Activated T-cell treated with anti-CD3 and anti-CD28 coated beads, Interleukin-2, amount 50 U/mL, for 72 hours (primary cell): Measurements from ENCODE around the gene SMG6. TPM values are rescaled to one million over a fixed set of nuclear protein-coding genes. Genes with fewer than 3 reads are reported as not detected.

Source experiments
- ATAC-seq, 2 donors: fragments of 150-1000 bp; cut with Tn5 transposase; replicated peaks in 1 of 2; 2 replicates each; pipeline ENCODE4 v1.10.0; 2021; ENCODE audit warnings: moderate library complexity in 2 of 2, mild to moderate bottlenecking in 1 of 2
- DNase-seq, 2 donors: peaks; one replicate each; pipeline ENCODE4 v3.0.0; 2021 to 2022; ENCODE audit warnings: mixed read lengths in 1 of 2
- H3K27ac Mint-ChIP-seq: one replicate; pipeline ENCODE4 v1.8.0; 2022; ENCODE audit warnings: mild to moderate bottlenecking, moderate library complexity, mixed read lengths
- H3K27me3 Mint-ChIP-seq: one replicate; pipeline ENCODE4 v1.8.0; 2022; ENCODE audit warnings: low read depth, mixed read lengths
- H3K36me3 Mint-ChIP-seq, 2 donors: one replicate each; pipeline ENCODE4 v1.8.0; 2022; ENCODE audit warnings: mixed read lengths in 2 of 2, mild to moderate bottlenecking in 1 of 2; ENCODE audit not compliant: insufficient read depth in 2 of 2
- H3K4me1 Mint-ChIP-seq: one replicate; pipeline ENCODE4 v1.8.0; 2022; ENCODE audit warnings: low read depth, mixed read lengths
- H3K4me3 Mint-ChIP-seq, 2 donors: one replicate each; pipeline ENCODE4 v1.8.0; 2022; ENCODE audit warnings: mild to moderate bottlenecking in 2 of 2, mixed read lengths in 2 of 2, moderate library complexity in 2 of 2
- H3K9me3 Mint-ChIP-seq, 2 donors: one replicate each; pipeline ENCODE4 v1.8.0; 2022; ENCODE audit warnings: mixed read lengths in 2 of 2
- total RNA-seq, 2 donors: library from RNA; stranded (reverse); gene quantifications; one replicate each; pipeline ENCODE4 v1.2.3, GENCODE V29; 2022

SMG6 gene
- total RNA-seq, 2 donors from 2014 or later: 47.3 to 54.1 TPM

- Mint-ChIP-seq H3K4me1 (peaks cover 2% of the 10 kb centered on the region), H3K9me3 (no peaks in the 10 kb centered on the region), H3K4me3 (no peak overlapping the region), H3K36me3 (peaks cover 1 to 4% of the 10 kb centered on the region in 2 donors), H3K27me3 (no peaks in the 10 kb centered on the region), H3K27ac (no peak overlapping the region)
- no peak for ATAC-seq
- no peak for DNase-seq
Measured at GRCh38 chr17:2037155-2037554, 266.4 kb downstream of the SMG6 start.

- no peak overlapping the region for H3K27ac Mint-ChIP-seq
Measured at GRCh38 chr17:2035541-2036488, 267.8 kb downstream of the SMG6 start.

DNA sequence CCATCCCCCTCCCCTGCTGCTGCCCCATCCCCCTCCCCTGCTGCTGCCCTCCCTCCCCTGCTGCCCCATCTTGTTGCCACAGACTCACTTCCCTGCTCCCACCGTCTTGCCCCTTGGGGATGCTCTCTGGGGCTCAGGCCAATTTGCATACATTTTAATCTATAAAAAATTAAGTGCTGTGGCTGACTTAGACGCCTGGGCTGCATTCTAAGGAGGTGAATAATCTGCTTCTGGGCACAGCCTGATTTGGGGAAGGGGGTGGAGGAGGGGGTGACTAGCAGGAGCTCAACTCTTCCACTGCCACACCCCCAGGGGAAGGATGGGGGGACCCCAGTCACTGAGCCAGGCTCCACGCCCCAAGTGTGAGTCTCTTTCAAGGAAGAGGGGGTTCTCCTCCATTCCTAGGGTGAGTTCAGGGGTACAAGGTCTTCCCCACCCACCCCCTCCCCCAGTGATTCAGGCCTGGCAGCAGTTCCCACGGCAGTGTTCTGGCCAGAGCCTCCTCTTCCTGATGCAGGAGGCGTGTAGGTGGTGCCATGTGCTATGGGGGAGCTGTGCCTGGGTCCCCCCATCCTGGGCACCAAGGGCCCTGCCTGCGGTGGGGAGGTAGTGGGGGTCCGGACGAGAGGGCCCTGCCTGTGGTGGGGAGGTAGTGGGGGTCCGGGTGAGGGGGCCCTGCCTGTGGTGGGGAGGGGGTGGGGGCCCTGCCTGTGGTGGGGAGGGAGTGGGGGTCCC, 268.6 kb downstream of the SMG6 start:
- DNase-seq (no peak), ATAC-seq (no peak)
- no peaks in the 10 kb centered on the region for H3K27me3 Mint-ChIP-seq
- no peak overlapping the region for H3K4me3 Mint-ChIP-seq
- no peaks in the 10 kb centered on the region for H3K9me3 Mint-ChIP-seq
- H3K36me3 Mint-ChIP-seq: peaks cover 2 to 3% of the 10 kb centered on the region in 2 donors
- peaks cover 8% of the 10 kb centered on the region for H3K4me1 Mint-ChIP-seq
- H3K27ac Mint-ChIP-seq: no peak overlapping the region

More at GRCh38 chr17:2035541-2036488, 267.8 kb downstream of the SMG6 start:
- ATAC-seq (no peak), DNase-seq (no peak)
- H3K36me3 Mint-ChIP-seq: peaks cover 0 to 3% of the 10 kb centered on the region in 2 donors
- H3K27me3 Mint-ChIP-seq: no peaks in the 10 kb centered on the region
- H3K4me1 Mint-ChIP-seq: peaks cover 4% of the 10 kb centered on the region
- H3K4me3 Mint-ChIP-seq: no peak overlapping the region
- H3K9me3 Mint-ChIP-seq: no peaks in the 10 kb centered on the region

- ATAC-seq (no peak), DNase-seq (no peak)
- no peak overlapping the region for H3K27ac Mint-ChIP-seq
- peaks cover 2 to 3% of the 10 kb centered on the region in 2 donors for H3K36me3 Mint-ChIP-seq
- no peaks in the 10 kb centered on the region for H3K27me3 Mint-ChIP-seq
- no peaks in the 10 kb centered on the region for H3K9me3 Mint-ChIP-seq
- no peak overlapping the region for H3K4me3 Mint-ChIP-seq
- H3K4me1 Mint-ChIP-seq: peaks cover 8% of the 10 kb centered on the region
Measured at GRCh38 chr17:2034157-2034556, 269.4 kb downstream of the SMG6 start.

DNA sequence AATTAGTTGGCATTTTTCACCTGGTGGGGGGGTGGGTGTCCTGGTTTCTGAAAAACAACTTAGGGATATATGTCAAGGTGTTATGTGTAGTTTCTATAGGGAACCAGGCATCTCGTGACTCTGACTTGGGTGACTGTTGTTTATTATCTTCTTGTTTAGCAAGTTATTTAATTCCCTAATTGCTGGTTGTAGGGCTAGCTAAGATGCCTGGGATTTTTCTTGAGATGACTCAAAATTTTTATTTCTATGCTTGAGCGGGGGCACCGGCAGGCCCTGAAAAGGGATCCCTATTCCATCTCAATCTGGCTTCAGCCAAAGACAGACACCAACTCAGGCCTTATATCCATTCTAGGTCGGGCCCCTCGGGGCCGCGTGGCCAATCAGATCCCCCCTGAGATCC, 270.4 kb downstream of the SMG6 start:
- Mint-ChIP-seq H3K9me3 (no peaks in the 10 kb centered on the region), H3K27ac (no peak overlapping the region), H3K4me3 (no peak overlapping the region), H3K4me1 (peaks cover 9% of the 10 kb centered on the region), H3K36me3 (peaks cover 2 to 3% of the 10 kb centered on the region in 2 donors), H3K27me3 (peaks cover 8% of the 10 kb centered on the region)
- no peak for DNase-seq
- no peak for ATAC-seq

DNA sequence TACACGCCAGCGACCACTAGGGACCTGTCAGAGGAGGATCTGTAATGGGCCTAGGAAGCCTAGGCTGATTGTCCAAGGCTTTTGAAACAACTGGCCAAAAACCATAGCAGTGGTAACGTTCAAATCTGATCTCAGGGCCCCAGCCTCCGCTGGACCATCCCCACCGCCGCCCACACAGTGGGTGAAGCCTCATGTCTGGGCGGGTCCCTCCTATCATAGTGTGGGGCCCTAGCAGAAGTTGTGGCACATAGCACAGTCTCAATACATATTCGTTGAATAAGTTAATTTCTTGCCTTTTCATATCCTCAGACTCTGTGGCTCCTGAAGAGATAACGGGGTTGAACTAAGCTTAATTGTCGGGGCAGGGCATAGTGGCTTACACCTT, 272.8 kb downstream of the SMG6 start:
- H3K27ac Mint-ChIP-seq: peak overlapping the region; percentile 68
- H3K4me1 Mint-ChIP-seq: peaks cover 25% of the 10 kb centered on the region
- peak in 1 of 2 donors; percentile 24 for ATAC-seq
- DNase-seq: peak in 1 of 2 donors; percentile 54
- H3K4me3 Mint-ChIP-seq: peak overlapping the region; percentile 93 to 98
- H3K27me3 Mint-ChIP-seq: peaks cover 31% of the 10 kb centered on the region
- peaks cover 0 to 2% of the 10 kb centered on the region in 2 donors for H3K36me3 Mint-ChIP-seq
- no peaks in the 10 kb centered on the region for H3K9me3 Mint-ChIP-seq

- Mint-ChIP-seq H3K4me3 (peak within 1 kb of the TSS; percentile 93 to 98), H3K27me3 (peaks cover 37% of the 10 kb centered on the region), H3K27ac (peak within 1 kb of the TSS; percentile 68), H3K4me1 (peaks cover 26% of the 10 kb centered on the region), H3K9me3 (no peaks in the 10 kb centered on the region), H3K36me3 (peaks cover 0 to 2% of the 10 kb centered on the region in 2 donors)
- ATAC-seq: peak; percentile 89
- DNase-seq: peak; percentile 90 to 91
Measured at GRCh38 chr17:2029911-2030778, 273.4 kb downstream of the SMG6 start, which contains the start of gene DPH1. Gene DPH1 (plus strand): TSS chr17:2030153. CDS start chr17:2030170, 17 bp downstream.

- no peak overlapping the region for H3K4me3 Mint-ChIP-seq
Measured at GRCh38 chr17:2028737-2029136, 274.8 kb downstream of the SMG6 start.

DNA sequence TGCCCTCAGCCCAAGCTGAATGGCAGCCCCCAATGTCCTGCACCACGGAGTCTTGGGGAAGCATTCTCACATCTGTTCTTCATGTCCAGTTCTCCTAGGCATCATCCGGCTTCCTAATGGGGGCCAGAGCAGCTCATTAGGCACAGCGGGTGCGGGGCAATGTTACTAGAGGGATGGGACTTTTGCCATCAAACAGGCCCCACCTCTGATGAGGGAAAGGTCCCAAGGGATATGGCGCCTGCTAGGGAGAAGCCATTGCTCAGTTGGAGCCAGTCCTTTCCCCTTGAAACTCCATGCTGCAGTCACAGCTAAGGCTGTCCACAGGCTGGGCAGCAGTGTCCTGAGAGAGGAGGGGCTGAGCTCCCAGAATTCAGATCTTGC, 275.4 kb downstream of the SMG6 start:
- peaks cover 0 to 2% of the 10 kb centered on the region in 2 donors for H3K36me3 Mint-ChIP-seq
- ATAC-seq (no peak), DNase-seq (no peak)
- peaks cover 26% of the 10 kb centered on the region for H3K4me1 Mint-ChIP-seq
- no peak overlapping the region for H3K4me3 Mint-ChIP-seq
- H3K9me3 Mint-ChIP-seq: no peaks in the 10 kb centered on the region
- peaks cover 37% of the 10 kb centered on the region for H3K27me3 Mint-ChIP-seq
- H3K27ac Mint-ChIP-seq: no peak overlapping the region

More at GRCh38 chr17:2028737-2029136, 274.8 kb downstream of the SMG6 start:
- ATAC-seq (no peak), DNase-seq (peak in 1 of 2 donors; percentile 12)
- peaks cover 37% of the 10 kb centered on the region for H3K27me3 Mint-ChIP-seq
- no peak overlapping the region for H3K27ac Mint-ChIP-seq
- H3K4me1 Mint-ChIP-seq: peaks cover 26% of the 10 kb centered on the region
- H3K36me3 Mint-ChIP-seq: peaks cover 0 to 2% of the 10 kb centered on the region in 2 donors
- no peaks in the 10 kb centered on the region for H3K9me3 Mint-ChIP-seq

DNA sequence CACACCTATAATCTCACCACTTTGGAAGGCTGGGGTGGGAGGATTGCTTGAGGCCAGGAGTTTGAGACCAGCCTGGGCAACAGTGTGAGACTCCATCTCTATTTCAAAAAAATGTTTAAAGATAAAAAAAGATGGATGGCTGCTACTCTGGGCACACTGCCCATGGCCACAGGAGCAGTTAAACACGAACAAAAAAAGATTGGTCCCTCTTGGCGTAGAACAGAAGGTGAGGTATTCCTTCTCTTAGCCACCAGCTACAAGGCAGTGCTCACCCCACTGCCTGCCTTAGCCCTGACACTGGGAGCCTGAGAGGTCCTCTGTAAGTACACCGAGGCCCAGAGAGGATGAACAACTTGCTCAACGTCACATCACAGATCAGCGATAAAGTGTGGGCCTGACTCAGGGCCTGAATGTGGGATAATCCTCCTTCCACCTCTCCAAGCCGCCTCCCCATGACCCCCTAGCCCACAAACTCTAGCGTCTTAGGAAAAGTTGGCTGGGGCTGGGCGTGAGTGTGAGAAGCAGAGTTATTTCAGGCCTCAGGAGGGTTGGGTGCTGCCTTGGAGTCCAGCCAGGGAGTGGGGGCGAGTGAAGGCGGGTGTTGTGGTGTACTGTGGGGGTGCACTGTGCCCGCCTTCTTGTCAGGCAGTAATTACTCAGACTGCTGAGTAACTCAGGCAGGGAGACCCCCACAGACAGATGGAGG, 275.9 kb downstream of the SMG6 start:
- H3K4me3 Mint-ChIP-seq: no peak overlapping the region
- peaks cover 26% of the 10 kb centered on the region for H3K4me1 Mint-ChIP-seq
- DNase-seq: peak in 1 of 2 donors; percentile 44

GRCh38 chr17:2025622-2026309, 277.8 kb downstream of the SMG6 start:
- H3K36me3 Mint-ChIP-seq: peaks cover 0 to 2% of the 10 kb centered on the region in 2 donors
- H3K27ac Mint-ChIP-seq: no peak overlapping the region
- H3K4me3 Mint-ChIP-seq: peak overlapping the region; percentile 82 to 84
- H3K4me1 Mint-ChIP-seq: peaks cover 22% of the 10 kb centered on the region
- no peaks in the 10 kb centered on the region for H3K9me3 Mint-ChIP-seq
- peaks cover 43% of the 10 kb centered on the region for H3K27me3 Mint-ChIP-seq
- ATAC-seq (no peak), DNase-seq (peak; percentile 40 to 42)

More for the DNA sequence above, 275.9 kb downstream of the SMG6 start:
- Mint-ChIP-seq H3K36me3 (peaks cover 0 to 2% of the 10 kb centered on the region in 2 donors), H3K9me3 (no peaks in the 10 kb centered on the region), H3K27ac (no peak overlapping the region), H3K27me3 (peaks cover 37% of the 10 kb centered on the region)
- ATAC-seq: no peak
